HG02840 (cell line): ENCODE data around the gene RNF220.

ENCODE experiments used
- ATAC-seq: cut with Tn5 transposase; IDR thresholded peaks from one replicate; pipeline ENCODE4 v1.9.1; 2021; ENCODE audit warnings: mild to moderate bottlenecking, moderate library complexity, moderate number of reproducible peaks; ENCODE audit not compliant: unreplicated experiment, low FRiP score

RNF220 gene

DNA sequence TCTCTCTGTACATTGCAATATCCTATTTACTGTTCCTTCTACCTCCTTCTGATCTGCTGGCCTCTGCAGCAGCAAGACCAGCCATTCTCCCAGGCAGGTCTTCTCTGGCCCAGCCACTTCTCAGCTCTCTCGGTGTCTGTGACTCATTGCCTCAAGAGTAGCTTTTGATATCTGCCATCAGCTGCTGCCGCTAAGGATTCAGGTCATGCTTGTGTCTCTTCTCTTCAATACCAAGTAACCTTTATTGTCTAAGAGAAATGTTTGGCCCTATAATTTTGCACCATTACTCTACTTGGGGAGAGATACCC lies 167.5 kb downstream of the RNF220 start:
- ATAC-seq: no peak

DNA sequence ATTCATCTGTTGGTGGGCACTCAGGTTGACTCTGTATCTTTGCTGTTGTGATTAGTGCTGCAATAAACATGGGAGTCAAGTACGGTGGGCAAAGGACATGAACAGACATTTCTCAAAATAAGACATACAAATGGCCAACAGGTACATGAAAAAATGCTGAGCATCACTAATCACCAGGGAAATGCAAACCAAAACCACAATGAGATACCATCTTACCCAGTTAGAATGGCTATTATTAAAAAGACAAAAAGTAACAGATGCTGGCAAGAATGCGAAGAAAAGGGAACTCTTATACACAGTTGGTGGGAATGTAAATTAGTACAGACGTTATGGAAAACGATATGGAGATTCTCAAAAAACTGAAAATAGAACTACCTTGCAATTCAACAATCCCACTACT lies 170.3 kb downstream of the RNF220 start:
- no peak for ATAC-seq

DNA sequence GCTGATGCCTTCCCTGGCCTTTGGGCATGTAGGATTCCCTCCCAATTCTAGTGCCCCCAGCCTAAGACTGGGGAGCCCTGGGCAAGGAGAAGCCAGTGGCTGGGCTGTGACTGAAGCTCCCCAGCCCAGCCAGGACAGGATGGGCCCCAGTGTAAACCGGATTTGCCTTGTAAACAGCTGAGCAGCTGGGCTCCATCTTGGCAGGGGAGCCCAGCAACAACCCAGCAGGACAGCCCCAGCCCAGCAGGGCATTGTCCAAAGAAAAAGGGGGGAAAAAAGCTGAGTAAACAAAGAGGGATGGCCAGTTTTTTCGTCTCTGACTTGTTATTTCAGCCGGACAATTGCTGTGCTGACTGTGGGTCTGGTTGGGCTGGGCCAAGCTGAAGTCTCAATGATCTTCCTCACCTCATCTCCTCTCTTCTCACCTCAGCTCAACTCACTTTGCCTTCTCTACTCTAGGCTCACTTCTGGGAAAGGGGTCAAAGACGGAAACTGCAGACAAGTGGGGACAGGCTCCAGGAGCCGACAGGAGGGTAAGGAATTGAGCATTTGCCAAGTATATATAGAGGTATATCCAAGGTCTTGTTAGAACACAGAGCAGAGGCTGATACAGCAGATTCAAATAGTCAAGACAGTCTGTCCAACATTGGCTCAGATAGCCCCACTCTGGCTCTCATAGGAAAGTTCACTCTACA lies 171.5 kb downstream of the RNF220 start:
- no peak for ATAC-seq

DNA sequence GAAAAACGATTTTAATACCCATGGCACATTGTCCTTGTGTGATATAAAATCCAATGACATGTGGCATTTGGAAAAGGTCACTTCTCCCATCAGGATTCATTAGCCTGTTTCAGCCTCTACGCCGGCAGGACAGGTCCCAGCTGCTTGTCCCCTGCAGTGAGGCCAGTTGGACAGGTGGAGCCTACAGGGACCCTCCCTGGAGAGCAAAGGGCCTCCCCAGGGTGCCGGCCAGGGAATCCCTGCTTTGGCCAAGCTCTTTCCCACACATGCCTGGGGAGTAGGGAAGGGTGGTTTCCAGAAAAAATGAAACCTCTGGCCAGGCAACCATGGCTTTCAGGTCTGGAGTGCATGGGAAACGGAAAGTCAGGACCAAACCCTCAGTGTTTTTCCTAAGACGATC lies 176.2 kb downstream of the RNF220 start:
- ATAC-seq: no peak

DNA sequence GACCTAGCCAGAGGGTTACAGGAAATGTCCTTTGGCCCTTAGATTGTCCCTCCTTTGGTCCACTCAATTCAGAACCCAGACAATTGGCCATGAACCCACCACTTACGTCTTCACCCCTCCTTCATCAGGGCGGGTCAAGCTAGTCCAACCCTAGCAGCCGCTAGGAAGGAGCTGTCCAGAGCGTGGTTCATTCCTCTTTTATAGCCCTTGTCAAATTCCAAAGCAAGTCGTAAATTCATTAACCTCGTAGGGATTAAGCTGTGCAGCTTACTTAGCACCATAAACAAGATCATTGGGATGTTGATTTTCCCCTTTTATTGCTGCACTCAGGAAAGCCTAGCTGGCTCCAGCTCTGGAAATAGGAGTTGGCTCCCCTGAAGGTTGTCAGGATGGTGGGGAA lies 179.1 kb downstream of the RNF220 start:
- no peak for ATAC-seq

DNA sequence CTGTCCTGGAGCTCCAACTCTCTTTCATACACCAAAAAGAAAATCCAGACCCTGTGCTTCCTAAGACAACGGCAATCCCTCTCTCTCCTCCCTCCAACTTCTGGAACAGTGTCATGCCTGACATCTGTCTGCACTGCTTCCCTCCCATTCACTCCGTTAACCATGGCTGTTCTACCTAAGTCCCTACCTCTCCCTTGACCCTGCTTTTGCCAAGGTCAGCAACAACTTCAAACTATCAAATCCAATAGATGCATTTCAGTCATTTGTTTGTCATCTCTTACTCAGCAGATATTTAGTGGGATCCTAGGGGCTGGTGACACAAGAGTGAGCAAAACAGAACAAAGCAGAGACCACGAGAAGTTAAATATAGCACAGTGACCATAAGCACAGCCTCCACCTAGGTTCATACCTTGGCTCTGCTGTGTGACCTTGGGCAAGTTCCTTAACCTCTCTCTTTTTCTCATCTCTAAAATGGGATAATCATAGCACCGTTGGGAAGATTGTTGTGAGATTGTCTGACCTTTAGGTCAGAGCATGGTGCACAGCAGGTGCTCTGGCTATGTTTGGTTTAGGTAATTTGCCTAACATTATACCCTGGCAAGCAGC lies 180.4 kb downstream of the RNF220 start:
- no peak for ATAC-seq

DNA sequence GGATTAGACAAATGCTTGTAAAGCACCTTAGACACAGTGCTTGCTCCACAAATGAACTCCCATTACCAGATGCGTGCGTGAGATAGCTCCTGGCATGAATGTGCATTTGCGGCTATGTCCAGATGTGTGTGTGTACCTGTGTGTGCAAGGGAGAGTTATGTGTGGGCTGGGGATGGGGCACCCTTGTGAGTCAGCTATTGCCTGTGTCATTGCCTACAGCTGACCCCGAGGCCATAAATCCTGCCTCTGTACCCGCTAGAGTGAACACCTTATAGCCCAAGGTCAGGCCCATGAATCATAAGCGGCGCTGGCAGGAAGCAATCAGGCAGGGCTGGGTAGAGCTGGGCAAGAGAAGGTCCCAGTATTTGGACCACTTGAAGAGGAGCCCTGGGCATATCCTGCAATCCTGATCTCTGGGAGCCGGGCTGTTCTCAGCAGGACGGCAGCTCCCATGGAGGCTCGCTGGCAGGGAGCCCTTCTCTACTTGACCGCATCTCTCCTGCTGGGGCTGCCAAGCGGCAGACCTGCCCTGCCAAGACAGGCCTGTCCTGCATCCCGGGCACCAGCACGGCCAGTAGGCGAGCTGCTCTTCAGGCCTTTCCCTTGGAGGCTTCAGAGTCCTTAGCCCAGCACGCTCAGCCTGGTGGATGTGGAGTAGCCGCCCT lies 182.9 kb downstream of the RNF220 start:
- ATAC-seq: no peak

DNA sequence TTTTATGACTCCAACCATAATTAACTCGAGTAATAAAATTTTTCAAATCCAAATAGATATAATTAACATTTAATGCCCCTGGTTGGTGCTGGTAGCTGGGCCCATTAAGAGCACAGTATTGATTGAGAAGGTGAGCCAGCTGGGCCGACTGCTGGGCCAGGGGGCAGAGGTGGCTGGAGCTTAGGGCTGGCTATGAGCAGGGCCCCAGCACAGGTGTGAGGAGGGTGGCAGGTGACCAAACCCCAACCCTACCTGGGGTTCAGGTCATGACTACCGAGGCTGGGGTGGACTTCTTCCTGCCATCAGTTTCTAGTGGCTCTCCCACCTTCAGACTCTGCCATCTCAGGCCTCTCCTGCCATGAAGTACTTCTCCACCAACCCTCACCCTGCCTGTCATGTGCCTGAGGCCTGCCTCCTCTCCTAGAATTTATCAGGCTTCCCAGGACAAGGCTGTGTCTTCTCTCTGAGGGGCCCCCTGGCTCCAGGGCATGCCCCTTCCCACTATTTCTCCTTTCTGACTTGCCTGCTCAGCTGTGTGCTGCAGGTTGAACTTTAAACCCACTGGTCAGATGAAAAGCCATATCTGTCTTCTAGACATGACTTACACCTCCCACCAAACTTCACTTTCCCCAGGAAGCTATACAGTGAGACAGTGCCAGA lies 183.6 kb downstream of the RNF220 start:
- no peak for ATAC-seq

DNA sequence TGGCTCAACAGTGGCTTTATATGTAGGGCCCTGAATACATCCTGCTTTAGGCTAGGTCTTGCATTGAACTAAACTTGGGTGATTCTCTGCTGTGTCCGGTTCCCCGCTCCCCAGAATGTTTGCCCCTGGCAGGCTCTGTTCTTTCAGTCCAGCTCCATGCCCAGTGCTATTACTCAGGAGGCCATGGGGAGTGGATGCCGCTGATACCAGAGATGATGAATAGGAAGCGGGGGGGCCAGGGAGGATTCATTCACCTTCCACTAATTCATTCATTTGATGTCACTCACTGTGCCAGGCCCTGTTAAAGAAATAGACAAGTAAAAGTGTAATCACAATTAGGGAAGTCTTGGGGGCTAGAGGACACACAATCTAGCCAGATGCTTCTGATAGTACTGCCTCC lies 185.4 kb downstream of the RNF220 start:
- no peak for ATAC-seq

DNA sequence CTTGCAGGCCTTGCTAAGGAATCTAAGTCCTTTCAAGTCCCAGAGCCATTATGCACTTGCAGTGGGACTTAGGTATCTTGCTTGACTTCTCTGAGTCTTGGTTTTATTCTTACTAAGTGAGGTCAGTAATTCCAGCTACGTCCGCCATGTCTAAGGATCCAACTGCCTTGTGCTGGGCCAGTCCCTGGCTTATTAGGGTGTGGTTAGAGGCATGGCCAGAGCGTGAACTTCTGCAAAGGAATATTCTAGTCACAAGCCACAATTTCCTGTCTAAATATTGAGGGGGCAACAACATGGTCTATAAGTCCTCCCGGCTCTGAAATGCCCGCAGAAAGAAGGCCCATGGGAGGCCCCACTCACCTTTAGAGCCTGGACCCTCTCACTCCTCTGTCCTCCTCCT lies 186.3 kb downstream of the RNF220 start:
- no peak for ATAC-seq

DNA sequence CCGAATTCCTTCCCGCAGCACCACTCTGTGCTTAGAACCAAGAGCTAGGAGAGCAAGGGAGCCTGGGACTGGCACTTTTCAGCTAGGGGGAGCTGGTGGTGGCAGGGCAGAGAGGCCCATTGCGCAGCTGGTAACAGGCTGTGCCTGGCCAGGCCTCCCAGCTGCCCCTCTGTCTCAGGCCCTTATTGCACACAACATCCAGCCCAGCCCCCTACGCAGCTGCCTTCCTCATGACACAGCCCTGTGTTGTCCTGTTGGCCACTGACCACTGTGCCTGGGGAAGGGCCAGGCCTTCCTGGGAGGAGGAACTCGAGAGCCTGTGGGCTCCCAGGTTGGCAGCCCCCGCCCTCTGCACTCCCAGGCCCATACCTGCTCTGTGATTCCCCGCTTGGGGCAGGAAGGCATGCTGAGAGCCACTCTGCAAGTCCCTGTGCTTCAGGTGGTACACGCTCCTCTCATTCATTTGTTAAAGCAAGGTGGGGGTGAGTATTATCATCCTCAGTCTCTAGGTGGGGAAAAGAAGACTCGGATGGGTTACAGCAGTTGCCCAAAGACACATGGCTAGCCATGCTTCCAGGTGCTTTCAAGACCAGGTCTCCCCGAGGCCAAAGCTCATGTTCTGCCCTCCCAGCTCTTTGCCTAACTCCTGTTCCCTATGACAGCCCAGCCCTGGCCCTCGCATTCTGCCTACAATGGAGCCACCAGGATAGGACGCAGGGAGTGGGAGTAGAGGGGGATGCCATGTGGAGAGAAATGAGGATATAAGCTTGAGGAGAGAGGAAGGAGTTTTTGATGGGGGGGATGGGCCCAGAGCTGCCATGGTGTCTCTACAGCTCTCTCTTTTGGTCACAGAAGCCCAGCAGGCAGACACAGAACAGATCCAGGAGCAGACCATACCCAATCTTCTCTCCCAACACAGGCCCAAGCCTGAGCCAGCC lies 187.4 kb downstream of the RNF220 start:
- no peak for ATAC-seq

DNA sequence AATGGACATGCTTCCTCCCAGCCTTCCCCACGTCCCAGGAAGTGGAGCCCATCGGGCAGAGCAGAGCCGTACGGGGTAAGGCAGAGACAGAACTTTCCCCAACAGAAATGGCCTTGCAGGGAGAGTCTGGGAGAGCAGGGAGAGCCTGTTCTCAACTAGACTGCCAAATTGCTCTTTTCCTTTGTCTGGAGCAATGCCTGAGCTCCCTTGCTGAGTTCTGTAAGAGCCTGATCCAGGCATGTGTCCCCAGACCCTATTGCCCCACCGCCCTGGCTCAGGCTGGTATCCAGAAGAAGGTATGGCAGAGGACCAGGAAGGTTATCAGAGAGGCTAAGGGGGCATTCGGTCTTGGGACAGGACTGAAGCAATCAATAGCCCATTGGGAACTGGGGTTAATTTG lies 189.3 kb downstream of the RNF220 start:
- ATAC-seq: no peak

DNA sequence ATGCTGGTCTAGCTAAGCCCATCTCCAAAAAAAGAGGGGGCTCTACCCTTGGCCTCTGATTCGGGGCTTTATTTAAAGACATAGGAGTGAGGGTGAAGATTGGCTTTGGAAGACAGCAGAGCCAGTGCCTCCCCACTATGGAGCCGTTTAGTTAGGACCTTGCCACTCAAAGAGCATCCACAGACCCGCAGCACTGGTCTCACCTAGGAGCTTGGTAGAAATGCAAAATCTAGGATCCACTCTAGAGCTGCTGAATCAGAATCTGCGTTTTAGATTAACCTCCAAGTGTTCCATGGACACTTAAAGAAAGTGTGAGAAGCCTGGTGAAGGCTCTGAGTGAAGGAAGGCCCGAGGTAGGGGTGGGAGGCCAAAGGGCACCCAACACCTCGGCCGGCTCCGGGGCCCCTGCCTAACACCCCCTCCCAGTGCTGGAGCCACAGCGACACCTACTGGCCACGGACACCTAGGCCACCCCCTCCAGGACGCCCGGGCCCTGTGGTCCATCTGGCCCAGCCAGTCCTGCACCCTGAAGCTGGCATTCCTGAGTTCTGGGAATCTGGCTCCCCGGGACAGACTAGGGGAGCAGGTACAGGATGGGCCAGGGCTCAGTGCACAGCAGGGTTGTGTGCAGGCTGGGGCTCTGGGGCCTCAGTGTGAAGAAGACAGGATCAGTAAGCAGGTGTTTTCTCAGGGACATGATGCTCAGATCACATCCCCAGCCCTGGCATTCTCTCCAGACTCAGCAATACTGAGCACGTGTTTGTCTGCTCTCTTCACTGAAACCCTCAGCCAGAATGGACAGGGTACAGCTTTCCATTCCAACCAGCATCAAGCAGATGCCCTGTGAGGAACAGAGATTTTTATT lies 190.0 kb downstream of the RNF220 start:
- ATAC-seq: no peak

DNA sequence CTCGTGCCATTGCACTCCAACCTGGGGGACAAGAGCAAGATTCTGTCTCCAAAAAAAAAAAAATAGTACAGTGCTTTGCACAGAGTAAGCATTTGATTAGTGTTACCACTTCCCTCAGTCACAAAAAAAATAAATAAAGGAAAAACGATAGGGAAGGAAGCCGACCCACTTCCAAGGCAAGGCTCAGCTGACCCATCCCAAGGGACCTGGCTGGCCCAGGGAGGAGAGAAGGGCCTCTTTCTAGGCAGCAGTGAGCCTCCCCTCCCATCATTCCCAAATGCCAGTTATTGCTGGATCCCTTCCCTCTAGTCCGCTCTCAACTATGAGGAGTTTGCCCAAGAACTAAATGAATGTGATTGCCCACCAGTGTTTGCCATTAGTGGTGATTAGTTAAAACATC lies 191.5 kb downstream of the RNF220 start:
- no peak for ATAC-seq

DNA sequence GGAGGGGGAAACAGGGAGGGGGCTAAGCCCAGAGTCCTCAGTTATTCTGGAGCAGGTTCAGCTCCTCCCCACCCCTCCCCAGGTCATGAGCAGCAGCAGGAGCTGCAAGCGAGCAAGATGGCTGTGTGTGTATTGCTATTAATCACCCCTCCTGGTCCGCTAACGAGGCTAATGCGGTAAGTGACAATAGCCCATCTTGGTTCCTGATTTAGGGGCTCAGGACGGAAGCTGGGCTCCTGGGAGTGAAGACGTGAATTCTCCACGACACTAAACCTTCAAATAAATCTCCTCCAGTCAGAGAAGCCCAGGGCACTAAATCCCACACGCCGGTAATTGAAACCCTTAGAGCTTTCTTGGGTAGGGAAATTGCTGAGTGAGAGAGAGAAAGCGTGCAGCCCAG lies 193.1 kb downstream of the RNF220 start:
- ATAC-seq: no peak

DNA sequence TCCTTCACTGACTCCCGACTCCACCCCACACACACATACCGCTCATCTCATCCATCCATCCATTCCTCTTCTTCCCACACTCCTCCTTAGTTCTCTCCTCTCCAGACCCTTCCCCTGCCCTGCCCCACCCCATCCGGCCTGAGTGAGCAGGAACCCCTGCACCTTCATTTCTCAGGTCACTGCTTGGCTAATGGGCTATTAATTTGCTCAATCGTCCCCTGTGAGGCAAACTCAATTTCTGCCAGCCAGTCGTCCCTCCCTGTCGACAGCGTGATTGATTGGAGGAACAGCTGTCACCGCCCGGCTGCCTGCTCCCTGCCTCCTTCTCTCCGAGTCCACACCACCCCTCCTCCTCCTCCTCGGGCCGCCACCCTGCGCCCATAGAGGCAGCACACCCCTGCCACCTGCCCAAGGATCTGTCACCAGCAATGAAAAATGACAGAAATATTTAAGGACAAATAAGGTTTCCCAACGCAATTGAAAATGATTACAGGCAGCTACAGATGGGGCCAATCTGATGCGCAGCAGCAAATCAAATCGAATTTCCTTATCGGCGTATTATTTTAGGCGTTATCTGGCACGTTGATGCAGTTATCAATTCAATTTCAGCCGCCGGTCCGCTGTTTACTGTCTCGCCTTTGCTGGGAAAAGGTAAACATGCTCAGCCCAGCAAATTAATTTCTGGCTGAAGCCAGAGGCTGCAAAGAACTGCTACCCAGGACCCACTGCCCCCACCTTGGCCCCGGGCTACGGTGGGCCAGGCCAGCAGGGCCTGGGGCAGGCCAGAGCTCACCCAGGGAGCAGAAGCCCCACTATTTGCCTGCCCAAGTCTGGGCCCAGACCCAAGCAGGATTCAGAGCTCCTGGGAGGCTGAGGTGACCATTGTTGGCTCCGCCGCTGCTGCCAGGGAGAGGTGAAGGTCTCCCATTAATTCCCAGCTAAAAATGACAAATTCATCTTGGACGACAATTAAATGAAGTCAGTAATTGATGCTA lies 197.9 kb downstream of the RNF220 start:
- ATAC-seq: no peak

DNA sequence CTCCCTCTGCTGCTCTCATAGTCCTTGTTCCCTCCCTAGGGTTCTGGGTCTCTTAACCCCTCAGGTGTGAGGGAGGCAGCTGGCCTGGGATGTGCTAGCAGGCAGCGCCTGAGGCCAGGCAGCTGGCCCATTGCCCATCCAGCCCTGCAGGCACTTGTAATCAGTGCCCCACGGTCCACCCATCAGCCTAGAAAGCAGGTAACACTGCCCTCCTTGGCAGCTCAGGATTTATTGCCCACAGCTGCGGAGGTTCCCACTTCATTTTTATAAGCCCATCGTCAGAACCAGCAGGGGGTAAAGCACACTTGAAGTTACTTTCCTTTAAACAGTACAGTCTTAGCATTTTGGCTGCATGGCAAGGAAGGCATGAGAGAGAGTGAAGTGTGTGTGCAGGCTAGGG lies 198.7 kb downstream of the RNF220 start:
- no peak for ATAC-seq

DNA sequence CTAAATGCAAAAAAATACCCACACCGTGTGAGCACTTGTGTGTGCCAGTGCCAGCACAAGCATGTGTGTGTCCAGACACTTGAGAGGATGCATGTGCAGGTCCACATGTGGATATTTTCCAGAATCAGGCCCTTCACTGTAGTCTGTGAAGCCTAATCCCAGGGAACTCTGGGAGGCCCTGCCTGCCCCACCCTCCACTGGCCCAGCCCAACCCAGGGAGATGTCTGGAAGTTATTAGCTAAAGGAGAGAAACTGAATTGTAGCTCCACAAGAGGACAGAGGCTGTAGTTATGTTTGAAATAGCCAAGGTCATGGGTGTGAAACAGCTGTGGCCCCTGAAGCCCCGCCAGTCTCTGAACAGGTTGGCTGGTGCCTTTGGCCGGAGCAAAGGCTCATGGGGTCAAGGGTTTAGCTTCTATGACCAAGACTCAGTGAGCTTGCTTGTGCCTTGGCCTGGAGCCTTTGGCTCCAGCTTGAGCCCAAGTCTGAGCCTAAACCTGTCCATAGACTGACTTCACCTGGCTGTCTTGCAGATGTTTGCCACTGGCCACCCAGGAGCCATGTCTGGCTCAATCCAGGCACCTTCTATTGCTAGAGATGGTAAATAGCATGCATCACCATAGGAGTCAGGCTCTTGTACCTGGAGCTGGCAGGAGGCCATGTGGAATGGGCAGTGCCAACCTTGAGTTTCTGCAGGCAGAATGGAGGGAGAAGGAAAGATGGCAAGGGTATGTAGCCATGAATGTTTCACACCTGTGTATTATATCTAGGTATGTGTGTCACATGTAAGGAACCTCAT lies 199.3 kb downstream of the RNF220 start:
- ATAC-seq: no peak
